Ovary (tissue), 3 donors: ENCODE results near the gene CACNA2D3.

ENCODE experiments used
- EP300 ChIP-seq: sonication (generic); formaldehyde crosslinking; IDR thresholded peaks from one replicate; pipeline ENCODE4 v1.6.1; 2017; ENCODE audit warnings: antibody characterized with exemption
- TF ChIP-seq, protein P1 (sequence below), 3 donors: fragments of 450-650 bp in 2 of 3; fragments of 200-600 bp in 1 of 3; IDR thresholded peaks; one replicate each; pipeline versions ENCODE4 v1.5.1 to v1.8.0; 2016 to 2022; ENCODE audit warnings: antibody characterized with exemption in 3 of 3, mild to moderate bottlenecking in 1 of 3
- donor health status: DM: no; HTN: no; CAD: no.

GRCh38 chr3:54120657-54121413, 1.5 kb upstream of the CACNA2D3 start:
- TF ChIP-seq, protein P1, sequence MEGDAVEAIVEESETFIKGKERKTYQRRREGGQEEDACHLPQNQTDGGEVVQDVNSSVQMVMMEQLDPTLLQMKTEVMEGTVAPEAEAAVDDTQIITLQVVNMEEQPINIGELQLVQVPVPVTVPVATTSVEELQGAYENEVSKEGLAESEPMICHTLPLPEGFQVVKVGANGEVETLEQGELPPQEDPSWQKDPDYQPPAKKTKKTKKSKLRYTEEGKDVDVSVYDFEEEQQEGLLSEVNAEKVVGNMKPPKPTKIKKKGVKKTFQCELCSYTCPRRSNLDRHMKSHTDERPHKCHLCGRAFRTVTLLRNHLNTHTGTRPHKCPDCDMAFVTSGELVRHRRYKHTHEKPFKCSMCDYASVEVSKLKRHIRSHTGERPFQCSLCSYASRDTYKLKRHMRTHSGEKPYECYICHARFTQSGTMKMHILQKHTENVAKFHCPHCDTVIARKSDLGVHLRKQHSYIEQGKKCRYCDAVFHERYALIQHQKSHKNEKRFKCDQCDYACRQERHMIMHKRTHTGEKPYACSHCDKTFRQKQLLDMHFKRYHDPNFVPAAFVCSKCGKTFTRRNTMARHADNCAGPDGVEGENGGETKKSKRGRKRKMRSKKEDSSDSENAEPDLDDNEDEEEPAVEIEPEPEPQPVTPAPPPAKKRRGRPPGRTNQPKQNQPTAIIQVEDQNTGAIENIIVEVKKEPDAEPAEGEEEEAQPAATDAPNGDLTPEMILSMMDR (IDR thresholded peaks at IDR 0.05): no peak
- TF ChIP-seq EP300: no peak
